IPS DF 19.7 (cell line): ENCODE measurements around the gene NAALADL1.

Source experiments
- DNase-seq: peaks from one replicate; pipeline ENCODE4 v3.0.0-alpha.2; 2013; ENCODE audit warnings: low read depth, low spot score

Gene NAALADL1, protein sequence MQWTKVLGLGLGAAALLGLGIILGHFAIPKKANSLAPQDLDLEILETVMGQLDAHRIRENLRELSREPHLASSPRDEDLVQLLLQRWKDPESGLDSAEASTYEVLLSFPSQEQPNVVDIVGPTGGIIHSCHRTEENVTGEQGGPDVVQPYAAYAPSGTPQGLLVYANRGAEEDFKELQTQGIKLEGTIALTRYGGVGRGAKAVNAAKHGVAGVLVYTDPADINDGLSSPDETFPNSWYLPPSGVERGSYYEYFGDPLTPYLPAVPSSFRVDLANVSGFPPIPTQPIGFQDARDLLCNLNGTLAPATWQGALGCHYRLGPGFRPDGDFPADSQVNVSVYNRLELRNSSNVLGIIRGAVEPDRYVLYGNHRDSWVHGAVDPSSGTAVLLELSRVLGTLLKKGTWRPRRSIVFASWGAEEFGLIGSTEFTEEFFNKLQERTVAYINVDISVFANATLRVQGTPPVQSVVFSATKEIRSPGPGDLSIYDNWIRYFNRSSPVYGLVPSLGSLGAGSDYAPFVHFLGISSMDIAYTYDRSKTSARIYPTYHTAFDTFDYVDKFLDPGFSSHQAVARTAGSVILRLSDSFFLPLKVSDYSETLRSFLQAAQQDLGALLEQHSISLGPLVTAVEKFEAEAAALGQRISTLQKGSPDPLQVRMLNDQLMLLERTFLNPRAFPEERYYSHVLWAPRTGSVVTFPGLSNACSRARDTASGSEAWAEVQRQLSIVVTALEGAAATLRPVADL

GRCh38 chr11:65058419-65059054 lies at the start of gene NAALADL1:
Gene NAALADL1, minus strand, starts transcription at chr11:65058553. Its CDS starts 32 bp downstream, at chr11:65058521.
- DNase-seq, result no peak

DNA sequence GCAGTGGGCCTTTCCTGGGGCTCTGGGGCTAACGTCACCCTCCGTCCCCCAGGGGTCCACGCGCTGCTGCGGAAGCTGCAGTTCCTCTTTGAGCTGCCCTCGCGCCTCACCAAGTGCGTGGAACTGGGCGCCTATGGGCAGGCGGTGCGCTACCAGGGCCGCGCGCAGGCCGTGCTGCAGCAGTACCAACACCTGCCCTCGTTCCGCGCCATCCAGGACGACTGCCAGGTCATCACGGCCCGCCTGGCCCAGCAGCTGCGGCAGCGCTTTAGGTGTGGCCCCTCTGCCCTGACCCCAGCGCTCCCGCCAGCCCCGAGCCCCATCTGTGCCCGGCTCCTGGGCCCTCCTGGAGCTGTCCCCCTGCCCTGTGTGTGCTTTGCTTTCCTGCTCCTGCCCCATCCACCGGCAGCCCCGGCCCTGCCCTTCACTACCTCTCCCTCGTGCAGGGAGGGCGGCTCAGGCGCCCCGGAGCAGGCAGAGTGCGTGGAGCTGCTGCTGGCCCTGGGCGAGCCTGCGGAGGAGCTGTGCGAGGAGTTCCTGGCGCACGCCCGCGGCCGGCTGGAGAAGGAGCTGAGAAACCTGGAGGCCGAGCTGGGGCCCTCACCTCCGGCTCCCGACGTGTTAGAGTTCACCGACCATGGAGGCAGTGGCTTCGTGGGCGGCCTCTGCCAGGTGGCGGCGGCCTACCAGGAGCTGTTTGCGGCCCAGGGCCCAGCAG lies 49.6 kb upstream of the NAALADL1 start:
- no peak for DNase-seq

DNA sequence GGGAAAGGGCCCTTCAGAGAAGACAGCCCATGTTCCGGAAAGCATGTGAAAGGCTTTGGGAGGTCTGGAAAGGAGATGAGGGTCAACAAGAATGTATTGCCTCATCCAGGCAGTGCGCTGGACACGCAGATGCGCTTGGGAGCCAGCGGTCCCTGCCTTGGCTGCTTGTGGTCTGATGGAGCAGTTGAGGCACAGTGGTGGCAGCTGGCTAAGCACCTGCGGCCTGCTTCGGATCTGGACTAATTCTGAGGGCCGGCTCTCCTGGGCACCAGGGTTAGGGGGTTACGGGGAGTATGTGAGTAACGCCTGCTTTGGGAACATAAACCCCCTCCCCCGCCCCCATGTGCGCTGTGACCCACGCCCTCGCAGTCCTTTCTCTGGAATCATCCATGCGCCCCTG lies 48.7 kb upstream of the NAALADL1 start:
- DNase-seq, result no peak

- DNase-seq, result no peak
These were observed 46.3 kb upstream of the NAALADL1 start for GRCh38 chr11:65104628-65105027.

- no peak for DNase-seq
These were observed 45.1 kb upstream of the NAALADL1 start for GRCh38 chr11:65103476-65103875.

GRCh38 chr11:65102142-65103095 lies 44.1 kb upstream of the NAALADL1 start:
- DNase-seq, result no peak

- DNase-seq, result no peak
These were observed 42.5 kb upstream of the NAALADL1 start for GRCh38 chr11:65100674-65101350.

- no peak for DNase-seq
These were observed 38.6 kb upstream of the NAALADL1 start for GRCh38 chr11:65096926-65097325.

- peak; percentile 82 for DNase-seq
These were observed 37.8 kb upstream of the NAALADL1 start, which contains the start of gene VPS51 for GRCh38 chr11:65095974-65096806. Gene VPS51, plus strand, starts transcription at chr11:65096214. Its CDS starts 37 bp downstream, at chr11:65096251.

- DNase-seq, result no peak
These were observed 37.1 kb upstream of the NAALADL1 start for GRCh38 chr11:65095427-65095826.

GRCh38 chr11:65090628-65091027 lies 32.3 kb upstream of the NAALADL1 start:
- DNase-seq, result no peak

GRCh38 chr11:65089621-65090020 lies 31.3 kb upstream of the NAALADL1 start:
- DNase-seq, result no peak

DNA sequence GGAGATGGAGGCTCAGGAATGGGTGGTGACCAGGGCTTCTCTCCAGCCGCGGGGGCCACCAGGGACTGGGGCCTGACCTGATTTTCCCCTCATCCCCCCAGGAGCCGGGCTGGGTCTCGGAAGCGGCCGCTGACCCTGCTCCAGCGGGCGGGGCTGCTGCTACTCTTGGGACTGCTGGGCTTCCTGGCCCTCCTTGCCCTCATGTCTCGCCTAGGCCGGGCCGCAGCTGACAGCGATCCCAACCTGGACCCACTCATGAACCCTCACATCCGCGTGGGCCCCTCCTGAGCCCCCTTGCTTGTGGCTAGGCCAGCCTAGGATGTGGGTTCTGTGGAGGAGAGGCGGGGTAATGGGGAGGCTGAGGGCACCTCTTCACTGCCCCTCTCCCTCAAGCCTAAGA lies 29.5 kb upstream of the NAALADL1 start:
- no peak for DNase-seq

- DNase-seq, result no peak
These were observed 28.9 kb upstream of the NAALADL1 start for GRCh38 chr11:65087216-65087615.

GRCh38 chr11:65086809-65087208 lies 28.5 kb upstream of the NAALADL1 start:
- DNase-seq, result no peak

- no peak for DNase-seq
These were observed 27.1 kb upstream of the NAALADL1 start for GRCh38 chr11:65085446-65085845.

DNA sequence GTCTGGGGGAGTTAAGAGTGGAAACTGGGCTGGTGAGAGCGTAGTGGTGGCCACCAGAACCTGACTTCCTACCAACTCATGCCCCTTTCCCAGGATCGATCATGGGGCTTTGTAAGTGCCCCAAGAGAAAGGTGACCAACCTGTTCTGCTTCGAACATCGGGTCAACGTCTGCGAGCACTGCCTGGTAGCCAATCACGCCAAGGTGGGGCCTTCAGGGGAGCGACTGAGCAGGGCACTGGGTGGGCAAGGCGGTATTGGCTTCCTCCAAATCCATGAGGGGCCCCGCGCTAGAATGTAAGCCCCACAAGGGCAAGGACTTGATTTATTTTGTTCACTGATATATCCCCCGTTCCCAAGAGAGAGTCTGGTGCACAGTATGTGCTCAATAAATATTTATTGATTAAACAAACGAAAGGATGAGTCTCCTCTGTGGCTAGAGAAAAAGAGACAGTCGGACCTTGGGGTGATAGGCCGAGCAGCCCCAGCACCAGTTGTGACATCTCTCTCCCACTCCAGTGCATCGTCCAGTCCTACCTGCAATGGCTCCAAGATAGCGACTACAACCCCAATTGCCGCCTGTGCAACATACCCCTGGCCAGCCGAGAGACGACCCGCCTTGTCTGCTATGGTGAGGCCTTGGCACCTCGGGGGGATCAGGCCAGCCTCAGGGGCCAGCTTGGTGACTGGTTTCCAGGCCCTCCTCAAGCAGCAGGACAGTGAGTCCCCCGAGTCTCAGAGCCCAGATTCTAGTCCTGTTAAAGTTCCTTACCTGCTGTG lies 26.4 kb upstream of the NAALADL1 start:
- DNase-seq, result no peak
